PC-9 (cell line): ENCODE data around the gene PACRG. TPM values are rescaled to one million over a fixed set of nuclear protein-coding genes. Genes with fewer than 3 reads are reported as not detected.

Source experiments
- BruUV-seq: library from RNA; stranded (reverse); fragments of 400-500 nt; replicated peaks from 2 replicates; lab custom pipeline; 2021; lab: Mats Ljungman, UMichigan
- CTCF ChIA-PET: fragments of 300-600 bp; sonication (Branson Sonifier 250); formaldehyde crosslinking; loops from one replicate; lab custom pipeline; 2022; ENCODE audit warnings: antibody characterized with exemption; lab: Charles Lee
- POLR2A ChIA-PET: fragments of 300-600 bp; sonication (Branson Sonifier 250); formaldehyde crosslinking; loops from one replicate; lab custom pipeline; 2022; ENCODE audit warnings: antibody characterized with exemption; ENCODE audit not compliant: unreplicated experiment; lab: Charles Lee
- DNase-seq, 2 experiments: peaks; one replicate each; pipeline versions ENCODE4 v3.0.0 to v3.0.0-alpha.2; 2015 to 2022; ENCODE audit warnings: mixed read lengths in 1 of 2
- H2AFZ ChIP-seq: fragments of 200-600 bp; sonication (generic); 2 replicates; pipeline ENCODE4 v1.8.1; 2017; ENCODE audit warnings: antibody characterized with exemption
- H3F3A ChIP-seq: fragments of 200-600 bp; sonication (generic); 2 replicates; pipeline ENCODE4 v1.8.1; 2017; ENCODE audit warnings: antibody characterized with exemption, mild to moderate bottlenecking, low read depth; ENCODE audit not compliant: insufficient read depth
- H3K27ac ChIP-seq: fragments of 200-600 bp; sonication (generic); 2 replicates; pipeline ENCODE4 v1.6.1; 2016; ENCODE audit warnings: mixed run types
- H3K27me3 ChIP-seq: fragments of 200-600 bp; sonication (generic); 2 replicates; pipeline ENCODE4 v1.6.1; 2016; ENCODE audit warnings: low read depth, mixed run types; ENCODE audit not compliant: insufficient read depth
- H3K36me3 ChIP-seq: fragments of 200-600 bp; sonication (generic); 2 replicates; pipeline ENCODE4 v1.6.1; 2016; ENCODE audit warnings: low read depth, mixed run types
- H3K4me1 ChIP-seq: fragments of 200-600 bp; sonication (generic); replicated peaks from 2 replicates; pipeline ENCODE4 v1.6.1; 2016; ENCODE audit warnings: mixed run types; ENCODE audit not compliant: insufficient read depth
- H3K4me2 ChIP-seq: fragments of 200-600 bp; sonication (generic); 2 replicates; pipeline ENCODE4 v1.6.1; 2017; ENCODE audit warnings: mixed run types
- H3K4me3 ChIP-seq: fragments of 200-600 bp; sonication (generic); 2 replicates; pipeline ENCODE4 v1.6.1; 2016; ENCODE audit warnings: mixed run types
- H3K79me2 ChIP-seq: fragments of 200-600 bp; sonication (generic); 2 replicates; pipeline ENCODE4 v1.6.1; 2017; ENCODE audit warnings: low read depth, mixed run types
- H3K9me2 ChIP-seq: fragments of 200-600 bp; sonication (generic); 2 replicates; pipeline ENCODE4 v1.8.1; 2017; ENCODE audit warnings: mild to moderate bottlenecking; ENCODE audit not compliant: insufficient read depth
- H3K9me3 ChIP-seq: fragments of 200-600 bp; sonication (generic); 2 replicates; pipeline ENCODE4 v1.8.1; 2016; ENCODE audit warnings: low read depth; ENCODE audit not compliant: insufficient read depth
- H4K20me1 ChIP-seq: fragments of 200-600 bp; sonication (generic); 2 replicates; pipeline ENCODE4 v1.8.1; 2017; ENCODE audit not compliant: insufficient read depth
- CTCF ChIP-seq: fragments of 200-600 bp; sonication (generic); conservative IDR thresholded peaks from 2 replicates; pipeline ENCODE4 v1.6.1; 2017; ENCODE audit warnings: mixed run types, antibody characterized with exemption, mild to moderate bottlenecking, moderate library complexity
- EZH2 ChIP-seq: fragments of 200-600 bp; sonication (generic); IDR thresholded peaks from 2 replicates; pipeline ENCODE4 v1.8.0; 2017; ENCODE audit warnings: antibody characterized with exemption, low read depth
- intact Hi-C: fragments of 100-400 bp; cut with micrococcal nuclease; formaldehyde crosslinking; loops from one replicate; pipeline ENCODE4 v1.10.0; 2022; ENCODE audit not compliant: unreplicated experiment
- total RNA-seq: library from RNA; stranded (reverse); gene quantifications from 2 replicates; pipeline ENCODE4 v1.2.3, GENCODE V29; 2021

Gene PACRG
- total RNA-seq, 1 experiment from 2014 or later: not detected

GRCh38 chr6:162965366-162965765 is 237.6 kb downstream of the PACRG start:
- no TSS peak for BruUV-seq

GRCh38 chr6:162970246-162970645 is 242.5 kb downstream of the PACRG start:
- POLR2A ChIA-PET: no interaction called here
- Histone ChIP-seq H3K27me3 (peaks cover 63% of the 10 kb centered on the region), H3K4me3 (no peak overlapping the region), H3K4me1 (no peaks in the 10 kb centered on the region), H3K27ac (no peak overlapping the region), H3F3A (no peaks in the 10 kb centered on the region), H3K9me3 (no peaks in the 10 kb centered on the region), H4K20me1 (no peaks in the 10 kb centered on the region), H2AFZ (no peak overlapping the region), H3K79me2 (no peaks in the 10 kb centered on the region), H3K9me2 (no peaks in the 10 kb centered on the region), H3K36me3 (no peaks in the 10 kb centered on the region), H3K4me2 (no peak overlapping the region)
- TF ChIP-seq CTCF (no peak), EZH2 (no peak)
- BruUV-seq: no TSS peak
- intact Hi-C loops: no loop called here
- no peak for DNase-seq
- CTCF ChIA-PET: no interaction called here

More at GRCh38 chr6:162965366-162965765, 237.6 kb downstream of the PACRG start:
- TF ChIP-seq EZH2: no peak
- TF ChIP-seq CTCF: no peak
- Histone ChIP-seq H3K4me2 (no peak overlapping the region), H3K27me3 (peaks cover 30% of the 10 kb centered on the region), H4K20me1 (no peaks in the 10 kb centered on the region), H3K27ac (no peak overlapping the region), H3F3A (no peaks in the 10 kb centered on the region), H3K9me3 (no peaks in the 10 kb centered on the region), H3K4me3 (no peak overlapping the region), H3K4me1 (no peaks in the 10 kb centered on the region), H2AFZ (no peak overlapping the region), H3K79me2 (no peaks in the 10 kb centered on the region), H3K9me2 (no peaks in the 10 kb centered on the region), H3K36me3 (no peaks in the 10 kb centered on the region)
- intact Hi-C loops: no loop called here
- ChIA-PET POLR2A (no interaction called here), CTCF (no interaction called here)
- DNase-seq: no peak

GRCh38 chr6:162971356-162971755 is 243.6 kb downstream of the PACRG start:
- POLR2A ChIA-PET: no interaction called here
- no peak overlapping the region for H3K27ac ChIP-seq

More at GRCh38 chr6:162971356-162971755, 243.6 kb downstream of the PACRG start:
- Histone ChIP-seq H3K4me3 (no peak overlapping the region), H3K4me2 (no peak overlapping the region), H3K9me3 (no peaks in the 10 kb centered on the region), H3F3A (no peaks in the 10 kb centered on the region), H3K4me1 (no peaks in the 10 kb centered on the region), H3K27me3 (peaks cover 69% of the 10 kb centered on the region), H4K20me1 (no peaks in the 10 kb centered on the region), H2AFZ (no peak overlapping the region), H3K79me2 (no peaks in the 10 kb centered on the region), H3K36me3 (no peaks in the 10 kb centered on the region), H3K9me2 (no peaks in the 10 kb centered on the region)
- CTCF ChIA-PET: no interaction called here
- intact Hi-C loops: no loop called here
- BruUV-seq: no TSS peak
- DNase-seq: no peak
- TF ChIP-seq EZH2 (no peak), CTCF (no peak)
